Gastroesophageal sphincter (tissue), 3 donors: ENCODE data around the gene KITLG.

Source experiments
- POLR2A ChIP-seq, 2 donors: fragments of 450-650 bp; IDR thresholded peaks; one replicate each; pipeline ENCODE4 v1.6.1; 2017; ENCODE audit warnings: antibody characterized with exemption in 2 of 2, mild to moderate bottlenecking in 2 of 2, moderate library complexity in 1 of 2
- TF ChIP-seq, protein P1 (sequence below), 4 experiments: fragments of 200-600 bp in 2 of 4; fragments of 450-650 bp in 2 of 4; sonication (generic) in 1 of 4; IDR thresholded peaks; one replicate each; pipeline ENCODE4 v1.5.1; 2017 to 2019; ENCODE audit warnings: antibody characterized with exemption in 4 of 4, mild to moderate bottlenecking in 2 of 4, moderate library complexity in 2 of 4

GRCh38 chr12:88458327-88458726 lies 121.9 kb downstream of the KITLG start:
- no peak for TF ChIP-seq POLR2A (IDR thresholded peaks at IDR 0.05)
- TF ChIP-seq, protein P1, sequence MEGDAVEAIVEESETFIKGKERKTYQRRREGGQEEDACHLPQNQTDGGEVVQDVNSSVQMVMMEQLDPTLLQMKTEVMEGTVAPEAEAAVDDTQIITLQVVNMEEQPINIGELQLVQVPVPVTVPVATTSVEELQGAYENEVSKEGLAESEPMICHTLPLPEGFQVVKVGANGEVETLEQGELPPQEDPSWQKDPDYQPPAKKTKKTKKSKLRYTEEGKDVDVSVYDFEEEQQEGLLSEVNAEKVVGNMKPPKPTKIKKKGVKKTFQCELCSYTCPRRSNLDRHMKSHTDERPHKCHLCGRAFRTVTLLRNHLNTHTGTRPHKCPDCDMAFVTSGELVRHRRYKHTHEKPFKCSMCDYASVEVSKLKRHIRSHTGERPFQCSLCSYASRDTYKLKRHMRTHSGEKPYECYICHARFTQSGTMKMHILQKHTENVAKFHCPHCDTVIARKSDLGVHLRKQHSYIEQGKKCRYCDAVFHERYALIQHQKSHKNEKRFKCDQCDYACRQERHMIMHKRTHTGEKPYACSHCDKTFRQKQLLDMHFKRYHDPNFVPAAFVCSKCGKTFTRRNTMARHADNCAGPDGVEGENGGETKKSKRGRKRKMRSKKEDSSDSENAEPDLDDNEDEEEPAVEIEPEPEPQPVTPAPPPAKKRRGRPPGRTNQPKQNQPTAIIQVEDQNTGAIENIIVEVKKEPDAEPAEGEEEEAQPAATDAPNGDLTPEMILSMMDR (IDR thresholded peaks at IDR 0.05): no peak
